Caco-2 (cell line): ENCODE data around the gene GALNT18. TPM values are rescaled to one million over a fixed set of nuclear protein-coding genes. Genes with fewer than 3 reads are reported as not detected.

Experiments
- BruUV-seq: library from RNA; stranded (reverse); fragments of 400-500 nt; replicated peaks from 2 replicates; lab custom pipeline; 2021; lab: Mats Ljungman, UMichigan
- CTCF ChIA-PET: fragments of 300-600 bp; sonication (Branson Sonifier 250); formaldehyde crosslinking; loops from one replicate; lab custom pipeline; 2022; ENCODE audit warnings: antibody characterized with exemption; lab: Charles Lee
- POLR2A ChIA-PET: fragments of 300-600 bp; sonication (Branson Sonifier 250); formaldehyde crosslinking; loops from one replicate; lab custom pipeline; 2022; ENCODE audit warnings: antibody characterized with exemption; lab: Charles Lee
- DNase-seq, 2 experiments: peaks; one replicate each; pipeline versions ENCODE4 v3.0.0 to v3.0.0-alpha.2; 2020 to 2022
- H3K27me3 ChIP-seq: replicated peaks from 2 replicates; pipeline ENCODE4 v1.6.0; 2011; ENCODE audit warnings: low read length; ENCODE audit not compliant: control insufficient read depth, insufficient read depth
- H3K36me3 ChIP-seq: 2 replicates; pipeline ENCODE4 v1.5.1; 2011; ENCODE audit warnings: low read length; ENCODE audit not compliant: control insufficient read depth, insufficient read depth
- H3K4me1 ChIP-seq: fragments of 250-450 bp; sonication (Bioruptor Pico); 2 replicates; pipeline ENCODE4 v1.5.1; 2020; ENCODE audit warnings: mild to moderate bottlenecking
- H3K4me3 ChIP-seq: 2 replicates; pipeline ENCODE4 v1.5.1; 2011; ENCODE audit warnings: low read depth, mild to moderate bottlenecking, control low read depth, low read length
- H3K9me3 ChIP-seq: fragments of 250-450 bp; sonication (Bioruptor Pico); 2 replicates; pipeline ENCODE4 v1.5.1; 2020; ENCODE audit warnings: mild to moderate bottlenecking, moderate library complexity
- H3K27ac Mint-ChIP-seq: one replicate; pipeline ENCODE4 v1.8.0; 2022; ENCODE audit warnings: mixed read lengths; ENCODE audit not compliant: unreplicated experiment
- H3K27me3 Mint-ChIP-seq: one replicate; pipeline ENCODE4 v1.8.0; 2022; ENCODE audit warnings: mixed read lengths; ENCODE audit not compliant: insufficient read depth, unreplicated experiment
- H3K36me3 Mint-ChIP-seq: one replicate; pipeline ENCODE4 v1.8.0; 2022; ENCODE audit warnings: mild to moderate bottlenecking, mixed read lengths; ENCODE audit not compliant: insufficient read depth, unreplicated experiment
- H3K4me1 Mint-ChIP-seq: one replicate; pipeline ENCODE4 v1.8.0; 2022; ENCODE audit warnings: low read depth, mixed read lengths; ENCODE audit not compliant: unreplicated experiment
- H3K4me3 Mint-ChIP-seq: one replicate; pipeline ENCODE4 v1.8.0; 2022; ENCODE audit warnings: mild to moderate bottlenecking, moderate library complexity, mixed read lengths; ENCODE audit not compliant: unreplicated experiment
- H3K9me3 Mint-ChIP-seq: one replicate; pipeline ENCODE4 v1.8.0; 2022; ENCODE audit warnings: mixed read lengths; ENCODE audit not compliant: unreplicated experiment
- CTCF ChIP-seq, 2 experiments: fragments of 200-600 bp in 1 of 2; IDR thresholded peaks; 1 replicate in 1 of 2; 2 replicates in 1 of 2; pipeline versions ENCODE4 v1.5.1 to v1.8.0; 2011 to 2022; ENCODE audit warnings: antibody characterized with exemption in 1 of 2, control low read depth in 1 of 2, inconsistent platforms in 1 of 2, low read depth in 1 of 2, low read length in 1 of 2, mild to moderate bottlenecking in 1 of 2, moderate library complexity in 1 of 2; ENCODE audit not compliant: insufficient read depth in 1 of 2, severe bottlenecking in 1 of 2, unreplicated experiment in 1 of 2
- intact Hi-C: fragments of 100-400 bp; cut with micrococcal nuclease; formaldehyde crosslinking; loops from one replicate; pipeline ENCODE4 v1.10.0; 2022; ENCODE audit not compliant: unreplicated experiment
- total RNA-seq: library from RNA; stranded (reverse); gene quantifications from 2 replicates; pipeline ENCODE4 v1.2.3, GENCODE V29; 2022

Gene GALNT18
- total RNA-seq, 1 experiment from 2014 or later = 0.43 TPM

DNA sequence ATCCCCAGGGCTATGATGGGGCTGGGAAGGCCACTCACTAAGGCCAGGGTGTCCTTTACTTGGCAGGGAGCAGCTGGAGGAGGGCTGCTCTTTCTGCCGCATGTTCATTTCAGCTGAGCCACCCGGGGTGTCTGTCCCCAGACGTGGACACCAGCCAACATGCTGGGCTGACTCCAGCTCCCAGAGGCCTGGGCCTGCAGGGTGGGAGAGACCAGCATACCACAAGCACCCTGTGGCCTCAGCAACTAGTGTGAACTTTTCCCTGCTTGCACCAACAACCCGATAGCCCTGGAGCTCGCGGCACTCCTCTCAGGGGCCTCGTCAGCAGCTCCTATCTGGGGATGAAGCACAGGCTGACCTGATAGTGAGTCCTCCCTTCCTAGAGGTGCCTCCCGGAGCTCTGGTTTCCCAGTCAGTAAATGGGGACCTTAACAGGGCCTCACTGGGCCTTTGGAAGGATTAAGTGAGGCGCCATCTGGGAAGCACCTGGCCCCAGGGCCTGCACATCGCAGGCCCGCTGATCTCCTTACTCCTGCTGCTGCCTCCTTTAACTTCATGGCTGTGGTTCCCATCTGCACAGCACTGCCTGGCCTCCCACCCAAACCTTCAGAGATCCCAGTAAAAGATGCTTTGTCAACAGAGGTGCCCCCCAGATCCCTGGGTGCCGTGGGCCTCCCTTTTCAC lies 83.4 kb downstream of the GALNT18 start:
- no peaks in the 10 kb centered on the region for H3K4me1 Mint-ChIP-seq
- no peak for TF ChIP-seq CTCF (IDR thresholded peaks at IDR 0.05; ENCODE audit: insufficient read depth in 1 of 2, low read depth in 1 of 2, low read length in 1 of 2, severe bottlenecking in 1 of 2, unreplicated experiment in 1 of 2)
- POLR2A ChIA-PET = no interaction called here

DNA sequence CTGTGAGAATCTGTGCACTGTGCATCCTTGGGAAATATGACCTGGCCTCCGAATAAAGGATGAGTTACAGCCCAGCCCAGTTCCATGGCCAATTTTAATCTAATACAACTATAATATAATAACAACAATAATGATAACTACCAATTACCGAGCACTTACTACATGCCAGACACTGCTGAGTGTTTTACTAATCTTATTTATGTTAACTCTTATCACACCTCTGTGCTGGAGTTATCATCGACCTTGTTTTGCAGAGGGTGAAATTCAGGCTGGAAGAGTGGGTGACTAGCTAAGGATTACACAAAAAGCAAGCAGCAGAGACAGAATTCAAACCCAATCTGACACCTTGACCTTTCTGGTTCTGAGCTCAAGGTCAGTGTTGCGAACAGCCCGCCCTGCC lies 83.9 kb downstream of the GALNT18 start:
- no peaks in the 10 kb centered on the region for H3K9me3 ChIP-seq
- no peaks in the 10 kb centered on the region for H3K27me3 ChIP-seq
- intact Hi-C loops = no loop called here
- H3K27ac Mint-ChIP-seq = no peak overlapping the region
- no peaks in the 10 kb centered on the region for H3K4me1 Mint-ChIP-seq
- H3K27me3 Mint-ChIP-seq = peaks cover 17% of the 10 kb centered on the region
- ChIA-PET POLR2A (no interaction called here), CTCF (no interaction called here)
- H3K4me3 Mint-ChIP-seq = no peak overlapping the region
- H3K36me3 Mint-ChIP-seq = no peaks in the 10 kb centered on the region
- no peak overlapping the region for H3K4me3 ChIP-seq
- no peaks in the 10 kb centered on the region for H3K4me1 ChIP-seq
- no peak for DNase-seq
- TF ChIP-seq CTCF (IDR thresholded peaks at IDR 0.05; ENCODE audit: insufficient read depth in 1 of 2, low read depth in 1 of 2, low read length in 1 of 2, severe bottlenecking in 1 of 2, unreplicated experiment in 1 of 2) = no peak
- BruUV-seq = no TSS peak
- no peaks in the 10 kb centered on the region for H3K36me3 ChIP-seq
- no peaks in the 10 kb centered on the region for H3K9me3 Mint-ChIP-seq

More for the DNA sequence above, 83.4 kb downstream of the GALNT18 start:
- Histone ChIP-seq H3K36me3 (no peaks in the 10 kb centered on the region), H3K27me3 (no peaks in the 10 kb centered on the region), H3K4me1 (no peaks in the 10 kb centered on the region), H3K4me3 (no peak overlapping the region), H3K9me3 (no peaks in the 10 kb centered on the region)
- H3K36me3 Mint-ChIP-seq = no peaks in the 10 kb centered on the region
- CTCF ChIA-PET = no interaction called here
- H3K27ac Mint-ChIP-seq = no peak overlapping the region
- intact Hi-C loops = no loop called here
- no peak overlapping the region for H3K4me3 Mint-ChIP-seq
- no TSS peak for BruUV-seq
- DNase-seq = no peak
- no peaks in the 10 kb centered on the region for H3K9me3 Mint-ChIP-seq
- H3K27me3 Mint-ChIP-seq = peaks cover 15% of the 10 kb centered on the region

GRCh38 chr11:11537372-11537771 lies 84.4 kb downstream of the GALNT18 start:
- ChIA-PET CTCF (no interaction called here), POLR2A (no interaction called here)
- H3K27me3 Mint-ChIP-seq = peaks cover 17% of the 10 kb centered on the region
- H3K4me3 Mint-ChIP-seq = no peak overlapping the region
- H3K4me1 ChIP-seq = no peaks in the 10 kb centered on the region
- H3K36me3 Mint-ChIP-seq = no peaks in the 10 kb centered on the region
- no peaks in the 10 kb centered on the region for H3K36me3 ChIP-seq
- H3K9me3 ChIP-seq = no peaks in the 10 kb centered on the region
- intact Hi-C loops = no loop called here
- no peak overlapping the region for H3K4me3 ChIP-seq
- BruUV-seq = no TSS peak
- H3K27me3 ChIP-seq = no peaks in the 10 kb centered on the region
- no peak for DNase-seq
- no peak for TF ChIP-seq CTCF (IDR thresholded peaks at IDR 0.05; ENCODE audit: insufficient read depth in 1 of 2, low read depth in 1 of 2, low read length in 1 of 2, severe bottlenecking in 1 of 2, unreplicated experiment in 1 of 2)
- H3K9me3 Mint-ChIP-seq = no peaks in the 10 kb centered on the region
- no peak overlapping the region for H3K27ac Mint-ChIP-seq
- H3K4me1 Mint-ChIP-seq = no peaks in the 10 kb centered on the region
